T-helper 2 cell treated with Interferon-gamma antibody and Interleukin-4, amounts not matched to agents 100 ng/mL and 5 ng/mL, for 36 hours (primary cell): ENCODE results near the gene BMP7. TPM values are rescaled to one million over a fixed set of nuclear protein-coding genes. Genes with fewer than 3 reads are reported as not detected.

Source experiments
- intact Hi-C: fragments of 100-400 bp; cut with micrococcal nuclease; formaldehyde crosslinking; loops from one replicate; pipeline ENCODE4 v1.15.1; 2023
- total RNA-seq: library from RNA; stranded (reverse); gene quantifications from 2 replicates; pipeline ENCODE4 v1.2.3, GENCODE V29; 2022

Gene BMP7
- total RNA-seq, 1 donor from 2014 or later, result not detected

GRCh38 chr20:57130160-57130772 is 136.2 kb downstream of the BMP7 start:
- intact Hi-C loops, result no loop called here

DNA sequence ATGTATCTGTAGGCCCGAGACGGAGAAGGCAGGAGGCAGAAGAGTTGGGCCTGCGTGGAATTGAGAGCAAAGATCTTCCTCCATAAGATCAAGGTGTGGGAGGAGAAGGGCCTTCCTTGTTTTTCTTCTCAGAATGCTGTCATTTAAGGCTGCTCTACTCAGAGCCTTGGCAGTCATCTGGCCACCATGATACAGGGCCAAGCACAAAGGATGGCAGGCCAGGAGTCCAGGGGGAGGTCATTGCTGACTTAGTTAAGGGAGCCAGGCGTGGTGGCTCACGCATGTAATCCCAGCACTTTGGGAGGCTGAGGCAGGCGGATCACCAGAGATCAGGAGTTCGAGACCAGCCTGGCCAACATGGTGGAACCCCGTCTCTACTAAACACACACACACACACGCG is 137.1 kb downstream of the BMP7 start:
- intact Hi-C loops, result no loop called here

- intact Hi-C loops, result no loop called here
These were observed 138.2 kb downstream of the BMP7 start for GRCh38 chr20:57128044-57128757.

GRCh38 chr20:57126481-57127092 is 139.9 kb downstream of the BMP7 start:
- intact Hi-C loops, result no loop called here

- intact Hi-C loops, result no loop called here
These were observed 141.5 kb downstream of the BMP7 start for GRCh38 chr20:57124800-57125517.

- intact Hi-C loops, result no loop called here
These were observed 142.1 kb downstream of the BMP7 start for GRCh38 chr20:57124366-57124765.

DNA sequence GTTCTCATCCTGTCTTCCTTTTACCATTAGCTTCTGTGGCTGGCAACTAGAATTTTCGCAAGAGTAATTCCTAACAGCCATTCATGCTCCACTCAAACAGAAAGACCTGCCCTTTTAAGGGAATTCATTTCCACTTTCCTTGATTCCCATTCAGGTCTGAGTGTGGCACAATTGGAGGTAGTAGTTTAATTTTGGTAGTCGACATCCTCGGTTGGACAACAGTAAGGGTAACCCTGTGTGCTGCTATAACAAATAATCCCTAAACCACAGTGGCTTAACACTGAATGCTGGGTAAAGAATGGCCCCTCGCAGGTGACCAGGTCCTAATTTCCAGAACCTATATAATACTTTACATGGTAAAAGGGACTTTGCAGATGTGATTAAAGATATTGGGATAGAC is 142.9 kb downstream of the BMP7 start:
- intact Hi-C loops, result no loop called here

DNA sequence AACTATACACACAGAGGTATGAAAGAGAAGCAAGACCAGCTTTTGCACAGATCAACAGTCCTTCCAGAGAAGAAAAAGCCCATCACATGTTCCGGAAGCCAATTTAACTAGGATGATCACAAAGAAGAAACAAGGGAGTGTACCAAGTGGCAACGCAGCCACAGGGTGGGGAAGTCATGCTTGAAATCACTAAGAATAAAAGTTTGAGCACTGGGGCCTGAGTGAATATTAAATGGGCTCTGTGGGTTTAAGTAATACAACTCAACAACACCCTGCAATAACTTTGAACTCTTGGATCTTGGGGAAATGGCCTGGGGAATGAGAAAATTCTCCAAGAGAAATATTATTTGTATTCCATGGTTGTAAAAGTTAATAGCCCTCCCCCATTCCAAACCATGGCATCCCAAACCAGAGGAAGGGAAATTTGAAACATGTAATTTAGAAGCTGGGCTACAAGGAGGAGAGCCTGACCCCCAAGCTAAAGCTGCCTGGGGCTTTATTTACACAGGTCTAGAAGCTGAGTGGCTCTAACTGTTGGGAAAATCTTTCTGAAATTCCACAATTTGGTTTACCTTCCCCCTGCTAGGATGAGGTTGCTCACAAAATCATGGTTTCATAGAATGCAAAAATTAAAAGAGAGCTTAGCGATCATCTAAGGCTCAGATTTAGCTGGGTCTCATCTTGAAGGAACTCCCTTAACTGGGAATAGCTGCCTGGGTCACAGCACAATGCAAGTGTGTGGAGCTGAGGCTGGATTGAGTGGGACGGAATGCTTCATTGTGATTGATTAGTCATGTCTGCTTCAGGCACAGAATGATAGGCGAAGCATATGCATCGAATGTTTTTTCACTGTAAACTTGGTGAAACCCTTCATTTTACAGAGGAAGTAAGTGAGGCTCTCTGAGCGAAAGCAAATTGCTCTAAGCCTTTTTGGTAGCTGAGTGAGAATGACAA is 143.6 kb downstream of the BMP7 start:
- intact Hi-C loops, result no loop called here

DNA sequence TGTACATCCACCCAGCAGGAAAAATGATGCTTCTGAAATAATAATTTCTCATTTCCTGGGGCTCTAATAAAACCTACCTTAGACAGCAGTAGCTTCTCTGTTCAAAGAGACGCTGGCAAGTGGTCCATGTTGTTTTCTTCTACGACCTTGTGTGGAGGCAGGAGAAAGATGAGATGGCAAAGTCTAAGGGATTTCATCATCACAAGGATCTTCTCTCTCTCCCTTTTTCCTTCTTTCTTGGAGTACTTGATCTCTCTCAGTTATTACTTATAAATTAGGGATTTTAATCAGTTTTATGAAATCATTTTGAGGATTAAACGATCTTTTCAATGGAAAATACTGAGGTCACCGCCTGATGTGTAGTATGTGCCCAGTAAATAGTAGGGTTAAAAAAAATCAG is 147.5 kb downstream of the BMP7 start:
- intact Hi-C loops, result no loop called here

Other genes starting within 250 kb of the BMP7 start
- not detected in 2 replicates for gene SPO11, start 63.2 kb upstream of the BMP7 start, total RNA-seq
- 42.3 and 46.7 TPM in 2 replicates for gene RAE1, start 84.6 kb upstream of the BMP7 start, total RNA-seq
- 88.5 and 89.9 TPM in 2 replicates for gene RBM38, start 124.8 kb upstream of the BMP7 start, total RNA-seq